H1 (cell line): ENCODE results near the gene TBC1D32. TPM values are rescaled to one million over a fixed set of nuclear protein-coding genes. Genes with fewer than 3 reads are reported as not detected.
A peak's percentile ranks its signal among the peaks of the same experiment; 100 is the strongest.

ENCODE experiments used
- CTCF ChIA-PET: fragments of 300-600 bp; sonication (Branson Sonifier 250); formaldehyde crosslinking; loops from one replicate; lab custom pipeline; 2021; ENCODE audit not compliant: partially characterized antibody; lab: Charles Lee
- POLR2A ChIA-PET: fragments of 300-600 bp; sonication (Branson Sonifier 250); formaldehyde crosslinking; loops from one replicate; lab custom pipeline; 2021; ENCODE audit warnings: inconsistent platforms; ENCODE audit not compliant: partially characterized antibody; lab: Charles Lee
- DNase-seq, 2 experiments: peaks; one replicate each; pipeline versions ENCODE4 v3.0.0 to v3.0.0-alpha.2; 2010 to 2022; ENCODE audit warnings: low spot score in 2 of 2, low read depth in 1 of 2, mixed read lengths in 1 of 2
- FAIRE-seq: peaks from 2 replicates; lab custom pipeline; 2011; peaks lifted over from hg19 to GRCh38; lab: Jason Lieb, UNC
- H2AFZ ChIP-seq: 2 replicates; pipeline ENCODE4 v1.8.1; 2012; ENCODE audit warnings: low read length, inconsistent platforms
- H2AK5ac ChIP-seq: 2 replicates; pipeline ENCODE4 v1.6.1; 2013; ENCODE audit warnings: low read depth, low read length
- H2BK120ac ChIP-seq: replicated peaks from 2 replicates; pipeline ENCODE3; 2013; ENCODE audit warnings: low read depth, low read length, inconsistent platforms
- H2BK12ac ChIP-seq: 2 replicates; pipeline ENCODE4 v1.6.1; 2013; ENCODE audit warnings: low read depth, low read length
- H2BK15ac ChIP-seq: 2 replicates; pipeline ENCODE4 v1.6.1; 2013; ENCODE audit warnings: low read length
- H2BK20ac ChIP-seq: 2 replicates; pipeline ENCODE4 v1.6.1; 2013; ENCODE audit warnings: low read length
- H2BK5ac ChIP-seq: 2 replicates; pipeline ENCODE4 v1.6.1; 2013; ENCODE audit warnings: low read depth, low read length
- H3K14ac ChIP-seq: 2 replicates; pipeline ENCODE4 v1.6.1; 2013; ENCODE audit warnings: inconsistent platforms; ENCODE audit not compliant: insufficient read length
- H3K18ac ChIP-seq: 2 replicates; pipeline ENCODE4 v1.6.1; 2013; ENCODE audit warnings: low read length; ENCODE audit errors: extremely low read depth
- H3K23ac ChIP-seq: 2 replicates; pipeline ENCODE4 v1.6.1; 2013; ENCODE audit warnings: inconsistent platforms; ENCODE audit not compliant: insufficient read length
- H3K23me2 ChIP-seq: 2 replicates; pipeline ENCODE4 v1.6.1; 2013; ENCODE audit warnings: low read depth, low read length
- H3K27ac ChIP-seq: 2 replicates; pipeline ENCODE4 v1.6.1; 2011; ENCODE audit warnings: low read depth, low read length, inconsistent platforms
- H3K27me3 ChIP-seq, 4 experiments: replicated peaks in 1 of 4; 1 replicate in 1 of 4; 2 replicates in 3 of 4; pipeline versions ENCODE4 v1.6.1 to v1.8.1; 2011 to 2013; ENCODE audit warnings: low read length in 3 of 4, mild to moderate bottlenecking in 3 of 4, inconsistent platforms in 2 of 4, mixed read lengths in 2 of 4, moderate library complexity in 1 of 4; ENCODE audit not compliant: control insufficient read depth in 3 of 4, insufficient read depth in 3 of 4; ENCODE audit errors: extremely low read depth in 1 of 4
- H3K36me3 ChIP-seq, 4 experiments: 2 replicates each; pipeline versions ENCODE4 v1.6.1 to v1.8.1; 2011 to 2013; ENCODE audit warnings: mild to moderate bottlenecking in 4 of 4, low read length in 3 of 4, moderate library complexity in 2 of 4, control low read depth in 1 of 4, inconsistent platforms in 1 of 4; ENCODE audit not compliant: insufficient read depth in 4 of 4, control insufficient read depth in 2 of 4
- H3K4ac ChIP-seq: replicated peaks from 2 replicates; pipeline ENCODE3; 2013; ENCODE audit warnings: low read length, low read depth, mixed read lengths, inconsistent platforms; ENCODE audit not compliant: insufficient read length
- H3K4me1 ChIP-seq, 4 experiments: replicated peaks in 1 of 4; 1 replicate in 1 of 4; 2 replicates in 3 of 4; pipeline versions ENCODE4 v1.6.1 to v1.8.1; 2011 to 2013; ENCODE audit warnings: low read length in 3 of 4, inconsistent platforms in 2 of 4, mixed read lengths in 1 of 4; ENCODE audit not compliant: insufficient read depth in 4 of 4, control insufficient read depth in 3 of 4
- H3K4me2 ChIP-seq, 2 experiments: 2 replicates each; pipeline versions ENCODE4 v1.6.1 to v1.8.1; 2011 to 2013; ENCODE audit warnings: low read depth in 2 of 2, low read length in 2 of 2, control low read depth in 1 of 2, inconsistent platforms in 1 of 2, mild to moderate bottlenecking in 1 of 2; ENCODE audit not compliant: insufficient read depth in 1 of 2
- H3K4me3 ChIP-seq, 4 experiments: fragments of 200-600, 300-600 bp in 1 of 4; sonication (generic), shearing (Covaris generic), sonication (Bioruptor Twin) in 1 of 4; 2 replicates each; pipeline versions ENCODE4 v1.5.1 to v1.8.1; 2011 to 2016; ENCODE audit warnings: low read length in 4 of 4, low read depth in 3 of 4, control low read depth in 2 of 4, inconsistent platforms in 2 of 4, mild to moderate bottlenecking in 2 of 4, mixed read lengths in 1 of 4, moderate library complexity in 1 of 4; ENCODE audit not compliant: insufficient read depth in 2 of 4; ENCODE audit errors: extremely low read depth in 1 of 4
- H3K56ac ChIP-seq: replicated peaks from 2 replicates; pipeline ENCODE3; 2013; ENCODE audit warnings: low read depth, mild to moderate bottlenecking, mixed read lengths, low read length, inconsistent platforms; ENCODE audit not compliant: insufficient read length
- H3K79me1 ChIP-seq: 2 replicates; pipeline ENCODE4 v1.6.1; 2013; ENCODE audit warnings: low read depth, low read length, control low read depth
- H3K79me2 ChIP-seq, 2 experiments: 2 replicates each; pipeline versions ENCODE4 v1.6.1 to v1.8.1; 2012 to 2013; ENCODE audit warnings: low read length in 2 of 2, mild to moderate bottlenecking in 2 of 2, inconsistent platforms in 1 of 2; ENCODE audit not compliant: insufficient read depth in 2 of 2, control insufficient read depth in 1 of 2
- H3K9ac ChIP-seq, 4 experiments: replicated peaks in 1 of 4; 1 replicate in 1 of 4; 2 replicates in 3 of 4; pipeline versions ENCODE4 v1.6.1 to v1.8.1; 2011 to 2013; ENCODE audit warnings: low read depth in 3 of 4, low read length in 3 of 4, control low read depth in 2 of 4, mild to moderate bottlenecking in 2 of 4, moderate library complexity in 2 of 4, inconsistent platforms in 1 of 4; ENCODE audit errors: extremely low read depth in 1 of 4
- H3K9me3 ChIP-seq, 2 experiments: 2 replicates each; pipeline versions ENCODE4 v1.6.1 to v1.8.1; 2012 to 2013; ENCODE audit warnings: mild to moderate bottlenecking in 2 of 2, moderate library complexity in 2 of 2, control low read depth in 1 of 2, inconsistent platforms in 1 of 2, low read depth in 1 of 2, low read length in 1 of 2, mixed read lengths in 1 of 2; ENCODE audit not compliant: insufficient read depth in 2 of 2
- H4K20me1 ChIP-seq, 2 experiments: replicated peaks in 1 of 2; 2 replicates each; pipeline versions ENCODE3 to v1.8.1; 2011 to 2013; ENCODE audit warnings: inconsistent platforms in 2 of 2, low read length in 2 of 2, mild to moderate bottlenecking in 1 of 2; ENCODE audit not compliant: insufficient read depth in 2 of 2, control insufficient read depth in 1 of 2
- H4K5ac ChIP-seq: 2 replicates; pipeline ENCODE4 v1.6.1; 2013; ENCODE audit warnings: low read length, low read depth, mixed read lengths, inconsistent platforms; ENCODE audit not compliant: insufficient read length
- H4K8ac ChIP-seq: 2 replicates; pipeline ENCODE4 v1.8.0; 2013; ENCODE audit warnings: mild to moderate bottlenecking, moderate library complexity, low read length, inconsistent platforms; ENCODE audit not compliant: insufficient read depth; ENCODE audit errors: extremely low read depth
- H4K91ac ChIP-seq: replicated peaks from 2 replicates; pipeline ENCODE3; 2013; ENCODE audit warnings: low read length, mixed read lengths, inconsistent platforms; ENCODE audit not compliant: insufficient read length
- MAFK ChIP-seq: IDR thresholded peaks from 2 replicates; pipeline ENCODE4 v1.6.1; 2012; ENCODE audit warnings: low read depth, mild to moderate bottlenecking, improper control_type of control experiment, low read length
- SUZ12 ChIP-seq: fragments of 200-600 bp; sonication (generic); IDR thresholded peaks from 2 replicates; pipeline ENCODE4 v1.6.1; 2012; ENCODE audit warnings: mild to moderate bottlenecking, inconsistent platforms, low read length, moderate library complexity, mixed read lengths
- WGBS, 2 experiments: shearing (Covaris generic) in 1 of 2; methylation state at CpG; one replicate each; pipeline versions ENCODE4 v1.1.6 to v1.1.7; 2013 to 2015; ENCODE audit warnings: low lambda C conversion rate in 2 of 2, mixed read lengths in 2 of 2, inconsistent platforms in 1 of 2, low coverage in 1 of 2, missing lambda C conversion rate in 1 of 2; ENCODE audit not compliant: insufficient replicate concordance in 2 of 2, insufficient coverage in 1 of 2, insufficient read length in 1 of 2; ENCODE audit errors: extremely low coverage in 1 of 2, missing lambda C conversion rate in 1 of 2; 5-methylcytosine and 5-hydroxymethylcytosine counted together
- polyA plus RNA-seq, 7 experiments: library from polyadenylated mRNA; depleted of rRNA in 3 of 7; stranded (reverse) in 5 of 7; unstranded in 2 of 7; fragments of >200 nt in 5 of 7; fragments of 200-250 nt in 2 of 7; gene quantifications; 1 replicate in 5 of 7; 2 replicates in 1 of 7; 4 replicates in 1 of 7; pipeline versions ENCODE4 v1.2.1 to v1.2.3, GENCODE V29; 2011 to 2013; ENCODE audit warnings: missing spikeins in 2 of 7, mixed read lengths in 2 of 7
- total RNA-seq: library from RNA; stranded (reverse); fragmentation: NEBNext Ultra II Directional; extraction: Animal tissue kit (Norgen Biotek cat#: 25700); gene quantifications from 2 replicates; pipeline ENCODE4 v1.2.1, GENCODE V29; 2021

Gene TBC1D32
- total and polyA plus RNA-seq, 2 of the 8 experiments (the other 6 are each of a cell fraction or from before 2014, with no cell fraction given): 5.3 to 7.1 TPM

DNA sequence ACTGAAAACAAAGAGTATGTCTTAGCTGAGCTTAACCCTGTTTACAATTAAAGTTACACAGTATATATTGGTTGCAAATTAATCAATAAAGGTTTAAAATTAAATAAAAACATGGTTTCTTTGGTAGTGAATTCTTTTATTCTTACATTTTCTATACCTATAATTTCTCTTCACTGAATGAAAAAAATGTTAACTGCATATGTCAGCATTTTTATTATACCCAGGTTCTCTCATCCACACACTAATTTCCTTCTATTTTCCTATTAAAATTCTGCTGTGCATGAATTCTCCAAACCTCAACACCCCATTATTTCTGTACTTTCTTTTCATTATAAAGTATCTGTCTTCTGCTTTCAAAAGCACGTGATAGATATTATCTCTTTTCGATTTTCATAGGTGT is 91.9 kb downstream of the TBC1D32 start:
- WGBS, 2 experiments: 93% methylated on average over 2 of the region's 2 CpGs; no CpG with 5 or more reads in 1 of the 2 experiments
- Histone ChIP-seq H2BK20ac (no peak overlapping the region), H3K27ac (no peak overlapping the region), H2AFZ (no peak overlapping the region), H3K4me3 (no peak overlapping the region), H3K9ac (no peak overlapping the region), H3K79me1 (no peaks in the 10 kb centered on the region), H2BK5ac (no peak overlapping the region), H3K79me2 (no peaks in the 10 kb centered on the region), H4K91ac (no peak overlapping the region), H3K14ac (no peak overlapping the region), H3K4ac (no peak overlapping the region), H4K8ac (no peak overlapping the region), H3K23me2 (no peaks in the 10 kb centered on the region), H3K36me3 (no peaks in the 10 kb centered on the region), H2BK120ac (no peak overlapping the region), H3K23ac (no peak overlapping the region), H4K20me1 (peaks cover 0 to 1% of the 10 kb centered on the region in 2 experiments), H2BK15ac (no peak overlapping the region), H3K4me2 (no peak overlapping the region), H3K18ac (no peak overlapping the region), H2AK5ac (no peak overlapping the region), H3K9me3 (no peaks in the 10 kb centered on the region), H3K4me1 (no peaks in the 10 kb centered on the region), H3K56ac (no peak overlapping the region), H4K5ac (no peak overlapping the region), H3K27me3 (no peaks in the 10 kb centered on the region), H2BK12ac (no peak overlapping the region)
- no peak for DNase-seq
- no peak for FAIRE-seq
- CTCF ChIA-PET: no interaction called here
- no peak for TF ChIP-seq SUZ12
- peak; percentile 67; the same call in 1 of the 2 replicates for TF ChIP-seq MAFK
- POLR2A ChIA-PET: no interaction called here
